Gastroesophageal sphincter (tissue), 3 donors: ENCODE data around the gene ISG20L2.

Experiments
- CTCF ChIP-seq, 4 experiments: fragments of 200-600 bp in 2 of 4; fragments of 450-650 bp in 2 of 4; sonication (generic) in 1 of 4; IDR thresholded peaks; one replicate each; pipeline ENCODE4 v1.5.1; 2017 to 2019; ENCODE audit warnings: antibody characterized with exemption in 4 of 4, mild to moderate bottlenecking in 2 of 4, moderate library complexity in 2 of 4
- POLR2A ChIP-seq, 2 donors: fragments of 450-650 bp; IDR thresholded peaks; one replicate each; pipeline ENCODE4 v1.6.1; 2017; ENCODE audit warnings: antibody characterized with exemption in 2 of 2, mild to moderate bottlenecking in 2 of 2, moderate library complexity in 1 of 2
- POLR2AphosphoS5 ChIP-seq: sonication (generic); formaldehyde crosslinking; IDR thresholded peaks from one replicate; pipeline ENCODE4 v1.6.1; 2017; ENCODE audit warnings: antibody characterized with exemption

GRCh38 chr1:156726549-156727226, 1.9 kb downstream of the ISG20L2 start:
- TF ChIP-seq CTCF (IDR thresholded peaks at IDR 0.05) (peak in 3 of 4 experiments; percentile 34 to 50 (median 38)), POLR2AphosphoS5 (no peak), POLR2A (IDR thresholded peaks at IDR 0.05) (no peak)
